Caco-2 (cell line): ENCODE results near the gene ROBO1. TPM values are rescaled to one million over a fixed set of nuclear protein-coding genes. Genes with fewer than 3 reads are reported as not detected.

Source experiments
- BruUV-seq: library from RNA; stranded (reverse); fragments of 400-500 nt; replicated peaks from 2 replicates; lab custom pipeline; 2021; lab: Mats Ljungman, UMichigan
- CTCF ChIA-PET: fragments of 300-600 bp; sonication (Branson Sonifier 250); formaldehyde crosslinking; loops from one replicate; lab custom pipeline; 2022; ENCODE audit warnings: antibody characterized with exemption; lab: Charles Lee
- POLR2A ChIA-PET: fragments of 300-600 bp; sonication (Branson Sonifier 250); formaldehyde crosslinking; loops from one replicate; lab custom pipeline; 2022; ENCODE audit warnings: antibody characterized with exemption; lab: Charles Lee
- DNase-seq, 2 experiments: peaks; one replicate each; pipeline versions ENCODE4 v3.0.0 to v3.0.0-alpha.2; 2020 to 2022
- H3K27me3 ChIP-seq: replicated peaks from 2 replicates; pipeline ENCODE4 v1.6.0; 2011; ENCODE audit warnings: low read length; ENCODE audit not compliant: control insufficient read depth, insufficient read depth
- H3K36me3 ChIP-seq: 2 replicates; pipeline ENCODE4 v1.5.1; 2011; ENCODE audit warnings: low read length; ENCODE audit not compliant: control insufficient read depth, insufficient read depth
- H3K4me1 ChIP-seq: fragments of 250-450 bp; sonication (Bioruptor Pico); 2 replicates; pipeline ENCODE4 v1.5.1; 2020; ENCODE audit warnings: mild to moderate bottlenecking
- H3K4me3 ChIP-seq: 2 replicates; pipeline ENCODE4 v1.5.1; 2011; ENCODE audit warnings: low read depth, mild to moderate bottlenecking, control low read depth, low read length
- H3K9me3 ChIP-seq: fragments of 250-450 bp; sonication (Bioruptor Pico); 2 replicates; pipeline ENCODE4 v1.5.1; 2020; ENCODE audit warnings: mild to moderate bottlenecking, moderate library complexity
- H3K27ac Mint-ChIP-seq: one replicate; pipeline ENCODE4 v1.8.0; 2022; ENCODE audit warnings: mixed read lengths; ENCODE audit not compliant: unreplicated experiment
- H3K27me3 Mint-ChIP-seq: one replicate; pipeline ENCODE4 v1.8.0; 2022; ENCODE audit warnings: mixed read lengths; ENCODE audit not compliant: insufficient read depth, unreplicated experiment
- H3K36me3 Mint-ChIP-seq: one replicate; pipeline ENCODE4 v1.8.0; 2022; ENCODE audit warnings: mild to moderate bottlenecking, mixed read lengths; ENCODE audit not compliant: insufficient read depth, unreplicated experiment
- H3K4me1 Mint-ChIP-seq: one replicate; pipeline ENCODE4 v1.8.0; 2022; ENCODE audit warnings: low read depth, mixed read lengths; ENCODE audit not compliant: unreplicated experiment
- H3K4me3 Mint-ChIP-seq: one replicate; pipeline ENCODE4 v1.8.0; 2022; ENCODE audit warnings: mild to moderate bottlenecking, moderate library complexity, mixed read lengths; ENCODE audit not compliant: unreplicated experiment
- H3K9me3 Mint-ChIP-seq: one replicate; pipeline ENCODE4 v1.8.0; 2022; ENCODE audit warnings: mixed read lengths; ENCODE audit not compliant: unreplicated experiment
- intact Hi-C: fragments of 100-400 bp; cut with micrococcal nuclease; formaldehyde crosslinking; loops from one replicate; pipeline ENCODE4 v1.10.0; 2022; ENCODE audit not compliant: unreplicated experiment
- total RNA-seq: library from RNA; stranded (reverse); gene quantifications from 2 replicates; pipeline ENCODE4 v1.2.3, GENCODE V29; 2022
- TF ChIP-seq, protein P1 (sequence below), 2 experiments: fragments of 200-600 bp in 1 of 2; IDR thresholded peaks; 1 replicate in 1 of 2; 2 replicates in 1 of 2; pipeline versions ENCODE4 v1.5.1 to v1.8.0; 2011 to 2022; ENCODE audit warnings: antibody characterized with exemption in 1 of 2, control low read depth in 1 of 2, inconsistent platforms in 1 of 2, low read depth in 1 of 2, low read length in 1 of 2, mild to moderate bottlenecking in 1 of 2, moderate library complexity in 1 of 2; ENCODE audit not compliant: insufficient read depth in 1 of 2, severe bottlenecking in 1 of 2, unreplicated experiment in 1 of 2

ROBO1 gene
- total RNA-seq, 1 experiment from 2014 or later = 1.8 TPM

DNA sequence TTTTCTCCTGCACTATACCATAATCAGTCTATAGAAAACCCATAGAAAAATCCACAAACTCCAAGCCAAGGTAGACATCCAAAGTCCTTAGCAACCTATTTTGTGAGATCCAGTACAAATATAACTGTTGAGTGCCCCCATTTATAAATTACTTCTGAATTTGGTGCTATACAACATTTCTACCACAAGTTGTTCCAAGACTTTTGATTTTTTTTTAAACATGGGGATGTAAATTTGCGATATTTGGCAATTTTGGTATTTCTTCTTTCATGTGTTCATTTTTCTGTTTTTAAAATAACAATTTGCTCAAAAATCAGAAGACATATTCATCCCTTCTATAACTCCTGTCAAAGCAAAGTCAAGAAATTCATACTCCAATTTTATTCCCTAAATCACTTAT is 763.8 kb downstream of the ROBO1 start:
- Mint-ChIP-seq H3K4me1 (no peaks in the 10 kb centered on the region), H3K27ac (no peak overlapping the region), H3K27me3 (peaks cover 2% of the 10 kb centered on the region), H3K4me3 (no peak overlapping the region), H3K9me3 (no peaks in the 10 kb centered on the region), H3K36me3 (no peaks in the 10 kb centered on the region)
- CTCF ChIA-PET = no interaction called here
- no peak for DNase-seq
- BruUV-seq = no TSS peak
- Histone ChIP-seq H3K9me3 (no peaks in the 10 kb centered on the region), H3K36me3 (no peaks in the 10 kb centered on the region), H3K4me3 (no peak overlapping the region), H3K27me3 (no peaks in the 10 kb centered on the region), H3K4me1 (no peaks in the 10 kb centered on the region)
- TF ChIP-seq, protein P1, sequence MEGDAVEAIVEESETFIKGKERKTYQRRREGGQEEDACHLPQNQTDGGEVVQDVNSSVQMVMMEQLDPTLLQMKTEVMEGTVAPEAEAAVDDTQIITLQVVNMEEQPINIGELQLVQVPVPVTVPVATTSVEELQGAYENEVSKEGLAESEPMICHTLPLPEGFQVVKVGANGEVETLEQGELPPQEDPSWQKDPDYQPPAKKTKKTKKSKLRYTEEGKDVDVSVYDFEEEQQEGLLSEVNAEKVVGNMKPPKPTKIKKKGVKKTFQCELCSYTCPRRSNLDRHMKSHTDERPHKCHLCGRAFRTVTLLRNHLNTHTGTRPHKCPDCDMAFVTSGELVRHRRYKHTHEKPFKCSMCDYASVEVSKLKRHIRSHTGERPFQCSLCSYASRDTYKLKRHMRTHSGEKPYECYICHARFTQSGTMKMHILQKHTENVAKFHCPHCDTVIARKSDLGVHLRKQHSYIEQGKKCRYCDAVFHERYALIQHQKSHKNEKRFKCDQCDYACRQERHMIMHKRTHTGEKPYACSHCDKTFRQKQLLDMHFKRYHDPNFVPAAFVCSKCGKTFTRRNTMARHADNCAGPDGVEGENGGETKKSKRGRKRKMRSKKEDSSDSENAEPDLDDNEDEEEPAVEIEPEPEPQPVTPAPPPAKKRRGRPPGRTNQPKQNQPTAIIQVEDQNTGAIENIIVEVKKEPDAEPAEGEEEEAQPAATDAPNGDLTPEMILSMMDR (IDR thresholded peaks at IDR 0.05; ENCODE audit: insufficient read depth in 1 of 2, low read depth in 1 of 2, low read length in 1 of 2, severe bottlenecking in 1 of 2, unreplicated experiment in 1 of 2) = no peak
- POLR2A ChIA-PET = no interaction called here
- intact Hi-C loops = no loop called here

DNA sequence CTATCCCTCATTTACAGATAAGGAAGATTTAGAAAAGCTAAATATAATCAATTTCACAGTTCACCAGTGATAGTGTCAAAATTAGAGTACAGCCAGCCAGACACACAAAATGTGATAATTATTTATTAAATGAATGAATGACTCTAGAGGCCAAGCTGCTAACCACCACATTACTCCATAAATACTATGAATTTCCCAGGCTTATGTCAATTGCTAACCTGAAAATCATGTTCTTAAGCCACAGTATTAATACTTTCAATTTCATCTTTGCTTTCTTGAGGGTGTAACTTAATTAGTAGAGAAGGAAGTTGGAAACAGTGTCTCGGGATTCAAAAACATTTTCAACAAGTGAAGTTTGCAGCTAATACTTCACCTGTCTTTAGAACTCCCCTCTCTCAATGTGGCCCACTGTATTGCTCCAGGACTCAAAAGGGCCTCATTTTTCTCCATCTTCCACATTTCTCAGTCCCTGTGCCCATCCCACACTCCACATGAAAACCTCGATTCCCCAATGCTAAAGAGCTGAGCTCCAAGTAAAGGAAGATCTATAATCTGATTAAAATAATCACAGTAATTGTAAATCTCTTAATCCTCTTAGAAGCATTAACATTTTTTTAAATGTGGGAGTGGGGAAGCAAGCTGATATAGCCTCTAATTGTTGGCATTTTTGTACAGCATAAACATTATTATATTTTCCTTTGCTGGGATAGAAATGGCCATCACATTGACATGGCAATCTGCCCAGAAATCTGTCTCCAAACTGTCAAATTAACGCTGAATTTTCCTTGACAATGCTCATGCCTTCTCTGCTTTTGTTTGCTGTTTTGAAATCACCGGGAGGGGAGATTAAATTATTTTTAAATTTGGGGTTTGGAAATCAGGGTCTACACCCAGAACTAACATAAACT is 765.1 kb downstream of the ROBO1 start:
- TF ChIP-seq, protein P1 (IDR thresholded peaks at IDR 0.05; ENCODE audit: insufficient read depth in 1 of 2, low read depth in 1 of 2, low read length in 1 of 2, severe bottlenecking in 1 of 2, unreplicated experiment in 1 of 2) = no peak
- Mint-ChIP-seq H3K9me3 (no peaks in the 10 kb centered on the region), H3K27ac (no peak overlapping the region), H3K4me3 (no peak overlapping the region), H3K27me3 (peaks cover 2% of the 10 kb centered on the region), H3K36me3 (no peaks in the 10 kb centered on the region), H3K4me1 (no peaks in the 10 kb centered on the region)
- no peak overlapping the region for H3K4me3 ChIP-seq
- DNase-seq = no peak
- intact Hi-C loops = no loop called here
- H3K36me3 ChIP-seq = no peaks in the 10 kb centered on the region
- no peaks in the 10 kb centered on the region for H3K9me3 ChIP-seq
- ChIA-PET CTCF (interaction anchor here (1.1 kb wide), 1 partner anchor 13 kb away, joined by 4 read pairs; no protein-coding TSS in a partner anchor), POLR2A (no interaction called here)
- H3K4me1 ChIP-seq = no peaks in the 10 kb centered on the region
- no peaks in the 10 kb centered on the region for H3K27me3 ChIP-seq
- no TSS peak for BruUV-seq

DNA sequence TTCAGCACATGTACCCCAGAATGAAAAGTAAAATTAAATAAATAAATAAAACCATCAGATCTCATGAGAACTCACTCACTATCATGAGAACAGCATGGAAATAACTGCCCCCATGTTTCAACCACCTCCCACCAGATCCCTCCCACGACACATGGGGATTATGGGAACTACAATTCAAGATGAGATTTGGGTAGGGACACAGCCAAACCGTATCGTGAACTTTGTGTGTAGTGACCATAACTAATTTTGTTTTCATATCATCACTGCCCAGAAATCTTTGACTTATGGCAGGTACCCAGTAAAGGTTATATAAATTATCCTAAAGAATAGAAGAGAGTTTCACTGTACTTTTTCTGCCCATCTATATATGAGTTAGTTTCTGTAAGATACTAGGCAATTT is 766.5 kb downstream of the ROBO1 start:
- Histone ChIP-seq H3K27me3 (no peaks in the 10 kb centered on the region), H3K4me3 (no peak overlapping the region), H3K36me3 (no peaks in the 10 kb centered on the region), H3K4me1 (no peaks in the 10 kb centered on the region), H3K9me3 (no peaks in the 10 kb centered on the region)
- DNase-seq = no peak
- no peaks in the 10 kb centered on the region for H3K36me3 Mint-ChIP-seq
- no TSS peak for BruUV-seq
- intact Hi-C loops = no loop called here
- no peak overlapping the region for H3K4me3 Mint-ChIP-seq
- peaks cover 2% of the 10 kb centered on the region for H3K27me3 Mint-ChIP-seq
- H3K27ac Mint-ChIP-seq = no peak overlapping the region
- TF ChIP-seq, protein P1 (IDR thresholded peaks at IDR 0.05; ENCODE audit: insufficient read depth in 1 of 2, low read depth in 1 of 2, low read length in 1 of 2, severe bottlenecking in 1 of 2, unreplicated experiment in 1 of 2) = no peak
- no peaks in the 10 kb centered on the region for H3K4me1 Mint-ChIP-seq
- POLR2A ChIA-PET = no interaction called here
- no peaks in the 10 kb centered on the region for H3K9me3 Mint-ChIP-seq
- CTCF ChIA-PET = no interaction called here
